K562 (cell line): ENCODE data around the gene LRRC74B. TPM values are rescaled to one million over a fixed set of nuclear protein-coding genes. Genes with fewer than 3 reads are reported as not detected.
A peak's percentile ranks its signal among the peaks of the same experiment; 100 is the strongest.

Experiments
- CEBPG ChIP-seq, 3 experiments: fragments of 200-800 bp in 1 of 3; sonication (Bioruptor generic) in 1 of 3; sonication (generic) in 1 of 3; formaldehyde crosslinking in 1 of 3; IDR thresholded peaks in 2 of 3; conservative IDR thresholded peaks in 1 of 3; 2 replicates each; pipeline versions ENCODE4 v1.6.1 to v1.8.0; 2016 to 2022; ENCODE audit warnings: missing compliant biosample characterization in 2 of 3, missing genetic modification characterization in 2 of 3, mild to moderate bottlenecking in 1 of 3, missing genetic modification reagents in 1 of 3
- CREB5 ChIP-seq: fragments of 250-450 bp; sonication (Bioruptor Pico); IDR thresholded peaks from 2 replicates; pipeline ENCODE4 v1.5.0; 2020; ENCODE audit warnings: mild to moderate bottlenecking
- CREBBP ChIP-seq: IDR thresholded peaks from one replicate; pipeline ENCODE4 v1.6.1; 2012; ENCODE audit warnings: low read depth, mild to moderate bottlenecking, control low read depth, inconsistent platforms, low read length
- GTF3C2 ChIP-seq: IDR thresholded peaks from 3 replicates; pipeline ENCODE4 v1.6.1; 2011; ENCODE audit warnings: borderline replicate concordance, mild to moderate bottlenecking, moderate library complexity; ENCODE audit not compliant: insufficient read length; ENCODE audit errors: extremely low read depth
- HMGN3 ChIP-seq: IDR thresholded peaks from 2 replicates; pipeline ENCODE4 v1.6.1; 2011; ENCODE audit warnings: borderline replicate concordance, low read depth, mild to moderate bottlenecking, mixed read lengths, low read length; ENCODE audit not compliant: insufficient read length; ENCODE audit errors: extremely low read depth
- IFI16 ChIP-seq: fragments of 250-450 bp; sonication (Bioruptor Pico); IDR thresholded peaks from 2 replicates; pipeline ENCODE4 v2.1.2; 2022; ENCODE audit warnings: mild to moderate bottlenecking, inconsistent platforms
- ILF3 ChIP-seq: fragments of 450-650 bp; IDR thresholded peaks from 2 replicates; pipeline ENCODE4 v1.6.1; 2018; ENCODE audit warnings: antibody characterized with exemption, mild to moderate bottlenecking, moderate library complexity, borderline replicate concordance
- MCM2 ChIP-seq: fragments of 450-650 bp; IDR thresholded peaks from 2 replicates; pipeline ENCODE4 v1.6.1; 2017; ENCODE audit warnings: low read depth, mild to moderate bottlenecking
- PHTF2 ChIP-seq: fragments of 250-450 bp; sonication (Bioruptor Pico); IDR thresholded peaks from 2 replicates; pipeline ENCODE4 v1.5.0; 2021; ENCODE audit warnings: mild to moderate bottlenecking
- POLR2AphosphoS2 ChIP-seq: IDR thresholded peaks from 2 replicates; pipeline ENCODE4 v1.6.1; 2012; ENCODE audit warnings: low read length, improper control_type of control experiment
- RB1 ChIP-seq: fragments of 450-650 bp; IDR thresholded peaks from 2 replicates; pipeline ENCODE4 v1.6.1; 2017; ENCODE audit warnings: low read depth, mild to moderate bottlenecking
- RNF2 ChIP-seq: sonication (generic); IDR thresholded peaks from 2 replicates; pipeline ENCODE4 v1.6.1; 2016
- SMC3 ChIP-seq: conservative IDR thresholded peaks from 2 replicates; pipeline ENCODE4 v1.6.1; 2011; ENCODE audit warnings: low read depth, low read length, improper control_type of control experiment; ENCODE audit not compliant: insufficient read depth
- SP1 ChIP-seq: sonication (generic); formaldehyde crosslinking; IDR thresholded peaks from 2 replicates; pipeline ENCODE4 v1.8.1; 2022; ENCODE audit warnings: mild to moderate bottlenecking, missing genetic modification reagents
- ZKSCAN1 ChIP-seq: fragments of 150-350 bp; IDR thresholded peaks from 2 replicates; pipeline ENCODE4 v1.6.1; 2016; ENCODE audit warnings: low read depth, low read length
- ZNF143 ChIP-seq: sonication (generic); formaldehyde crosslinking; IDR thresholded peaks from 2 replicates; pipeline ENCODE4 v1.9.0; 2022; ENCODE audit warnings: mild to moderate bottlenecking, missing genetic modification reagents
- ZNF551 ChIP-seq: fragments of 250-450 bp; sonication (Bioruptor Pico); IDR thresholded peaks from 2 replicates; pipeline ENCODE4 v1.5.0; 2021; ENCODE audit warnings: mild to moderate bottlenecking, moderate library complexity
- ZNF699 ChIP-seq: fragments of 250-450 bp; sonication (Bioruptor Pico); IDR thresholded peaks from 2 replicates; pipeline ENCODE4 v1.8.0; 2021; ENCODE audit warnings: mild to moderate bottlenecking, moderate library complexity; ENCODE audit not compliant: insufficient replicate concordance
- ZNF717 ChIP-seq: fragments of 250-450 bp; sonication (Bioruptor Pico); IDR thresholded peaks from 2 replicates; pipeline ENCODE4 v1.5.0; 2021
- ZNF778 ChIP-seq: fragments of 450-650 bp; formaldehyde crosslinking; IDR thresholded peaks from 2 replicates; pipeline ENCODE4 v1.4.0; 2020; ENCODE audit warnings: mild to moderate bottlenecking, moderate library complexity
- polyA plus RNA-seq, 8 experiments: library from polyadenylated mRNA; depleted of rRNA in 4 of 8; stranded (reverse) in 5 of 8; unstranded in 3 of 8; fragments of >200 nt; fragmentation: Nextera tagmentation in 2 of 8; fragmentation: Illumina TruSeq in 1 of 8; extraction: Ambion mirVana in 2 of 8; extraction: Trizol in 1 of 8; gene quantifications; 2 replicates each; pipeline versions ENCODE4 v1.2.1 to v1.2.3, GENCODE V29; 2011 to 2014; ENCODE audit warnings: inconsistent platforms in 1 of 8, missing spikeins in 1 of 8
- total RNA-seq, 7 experiments: library from RNA; depleted of rRNA in 6 of 7; stranded (reverse); fragments of >200 nt in 6 of 7; fragmentation: Illumina TruSeq in 2 of 7; extraction: Trizol in 2 of 7; gene quantifications; 2 replicates each; pipeline versions ENCODE4 v1.2.1 to v1.2.3, GENCODE V29; 2011 to 2021; ENCODE audit warnings: low replicate concordance in 1 of 7
- TF ChIP-seq, protein P1 (sequence below): sonication (generic); formaldehyde crosslinking; IDR thresholded peaks from 2 replicates; pipeline ENCODE4 v1.8.0; 2023; ENCODE audit warnings: missing genetic modification reagents, mild to moderate bottlenecking, borderline replicate concordance

The LRRC74B gene
- total and polyA plus RNA-seq, 9 of the 15 experiments (the other 6 are each of a cell fraction or from before 2014, with no cell fraction given): not detected

DNA sequence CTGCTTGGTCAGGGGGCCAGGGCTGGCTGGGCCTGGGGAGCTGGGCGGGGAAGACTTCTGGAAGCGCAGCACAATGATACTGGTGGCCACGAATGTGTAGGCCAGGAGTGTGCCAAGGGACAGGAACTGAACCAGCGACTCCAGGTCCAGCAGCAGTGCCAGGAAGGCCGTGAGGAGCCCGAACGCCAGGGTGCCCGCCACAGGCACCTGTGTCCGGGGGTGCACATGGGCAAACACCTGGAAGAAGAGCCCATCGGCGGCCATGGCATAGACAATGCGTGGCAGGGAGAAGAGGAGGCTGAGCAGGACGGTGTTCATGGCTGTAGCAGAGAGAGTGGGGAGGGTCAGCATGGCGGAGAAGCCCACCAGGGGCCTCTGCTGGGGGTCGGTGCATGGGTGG lies 15.7 kb upstream of the LRRC74B start (continued):
- TF ChIP-seq CREB5 (CRISPR knock-in tag) (no peak), ZKSCAN1 (no peak), SP1 (CRISPR knock-in tag) (no peak), ZNF551 (CRISPR knock-in tag) (no peak), RB1 (no peak), CEBPG (CRISPR knock-in tag; IDR thresholded peaks at IDR 0.05) (no peak), CEBPG (tag; conservative IDR thresholded peaks at IDR 0.05 in 1 of 2, IDR thresholded peaks at IDR 0.05 in 1 of 2) (no peak), MCM2 (no peak), ZNF778 (CRISPR knock-in tag) (no peak), SMC3 (no peak), ZNF717 (CRISPR knock-in tag) (no peak), RNF2 (no peak), IFI16 (CRISPR knock-in tag) (no peak), ZNF699 (CRISPR knock-in tag) (no peak), CREBBP (no peak), ZNF143 (no peak), POLR2AphosphoS2 (no peak), ILF3 (no peak), GTF3C2 (no peak), HMGN3 (peak; percentile 17), PHTF2 (no peak)
- TF ChIP-seq, protein P1, sequence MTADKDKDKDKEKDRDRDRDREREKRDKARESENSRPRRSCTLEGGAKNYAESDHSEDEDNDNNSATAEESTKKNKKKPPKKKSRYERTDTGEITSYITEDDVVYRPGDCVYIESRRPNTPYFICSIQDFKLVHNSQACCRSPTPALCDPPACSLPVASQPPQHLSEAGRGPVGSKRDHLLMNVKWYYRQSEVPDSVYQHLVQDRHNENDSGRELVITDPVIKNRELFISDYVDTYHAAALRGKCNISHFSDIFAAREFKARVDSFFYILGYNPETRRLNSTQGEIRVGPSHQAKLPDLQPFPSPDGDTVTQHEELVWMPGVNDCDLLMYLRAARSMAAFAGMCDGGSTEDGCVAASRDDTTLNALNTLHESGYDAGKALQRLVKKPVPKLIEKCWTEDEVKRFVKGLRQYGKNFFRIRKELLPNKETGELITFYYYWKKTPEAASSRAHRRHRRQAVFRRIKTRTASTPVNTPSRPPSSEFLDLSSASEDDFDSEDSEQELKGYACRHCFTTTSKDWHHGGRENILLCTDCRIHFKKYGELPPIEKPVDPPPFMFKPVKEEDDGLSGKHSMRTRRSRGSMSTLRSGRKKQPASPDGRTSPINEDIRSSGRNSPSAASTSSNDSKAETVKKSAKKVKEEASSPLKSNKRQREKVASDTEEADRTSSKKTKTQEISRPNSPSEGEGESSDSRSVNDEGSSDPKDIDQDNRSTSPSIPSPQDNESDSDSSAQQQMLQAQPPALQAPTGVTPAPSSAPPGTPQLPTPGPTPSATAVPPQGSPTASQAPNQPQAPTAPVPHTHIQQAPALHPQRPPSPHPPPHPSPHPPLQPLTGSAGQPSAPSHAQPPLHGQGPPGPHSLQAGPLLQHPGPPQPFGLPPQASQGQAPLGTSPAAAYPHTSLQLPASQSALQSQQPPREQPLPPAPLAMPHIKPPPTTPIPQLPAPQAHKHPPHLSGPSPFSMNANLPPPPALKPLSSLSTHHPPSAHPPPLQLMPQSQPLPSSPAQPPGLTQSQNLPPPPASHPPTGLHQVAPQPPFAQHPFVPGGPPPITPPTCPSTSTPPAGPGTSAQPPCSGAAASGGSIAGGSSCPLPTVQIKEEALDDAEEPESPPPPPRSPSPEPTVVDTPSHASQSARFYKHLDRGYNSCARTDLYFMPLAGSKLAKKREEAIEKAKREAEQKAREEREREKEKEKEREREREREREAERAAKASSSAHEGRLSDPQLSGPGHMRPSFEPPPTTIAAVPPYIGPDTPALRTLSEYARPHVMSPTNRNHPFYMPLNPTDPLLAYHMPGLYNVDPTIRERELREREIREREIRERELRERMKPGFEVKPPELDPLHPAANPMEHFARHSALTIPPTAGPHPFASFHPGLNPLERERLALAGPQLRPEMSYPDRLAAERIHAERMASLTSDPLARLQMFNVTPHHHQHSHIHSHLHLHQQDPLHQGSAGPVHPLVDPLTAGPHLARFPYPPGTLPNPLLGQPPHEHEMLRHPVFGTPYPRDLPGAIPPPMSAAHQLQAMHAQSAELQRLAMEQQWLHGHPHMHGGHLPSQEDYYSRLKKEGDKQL (CRISPR knock-in tag): no peak
